LNCaP clone FGC (cell line): ENCODE measurements around the gene CHAF1B.

Experiments
- DNase-seq: peaks from one replicate; pipeline ENCODE4 v3.0.0-alpha.2; 2011; ENCODE audit warnings: low read depth
- H3K4me3 ChIP-seq: 2 replicates; pipeline ENCODE4 v1.5.1; 2011; ENCODE audit warnings: mild to moderate bottlenecking, low read depth, low read length, control low read depth
- CTCF ChIP-seq: IDR thresholded peaks from 2 replicates; pipeline ENCODE4 v1.5.1; 2012; ENCODE audit warnings: mild to moderate bottlenecking; ENCODE audit not compliant: control insufficient read depth, insufficient read depth; ENCODE audit errors: extremely low read depth

The CHAF1B gene

GRCh38 chr21:36450511-36450910 is 65.3 kb downstream of the CHAF1B start:
- no peak for TF ChIP-seq CTCF
- no peak for DNase-seq
- H3K4me3 ChIP-seq = no peak overlapping the region

DNA sequence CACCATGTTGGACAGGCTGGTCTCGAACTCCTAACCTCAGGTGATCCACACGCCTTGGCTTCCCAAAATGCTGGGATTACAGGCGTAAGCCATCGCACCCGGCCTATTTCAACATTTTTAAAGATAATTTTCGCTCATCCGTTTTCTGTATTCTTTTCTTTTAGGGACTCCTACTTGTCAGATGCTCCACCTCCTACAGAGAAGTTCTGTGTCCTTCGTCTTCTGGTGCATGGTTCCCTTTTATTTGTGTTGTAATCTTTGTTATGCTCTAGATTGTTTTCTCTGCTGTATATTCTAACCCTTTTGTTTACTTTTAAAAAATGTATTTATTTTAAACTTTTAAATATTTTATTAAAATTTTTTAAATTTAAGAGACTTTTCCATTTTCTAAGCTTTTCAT is 66.3 kb downstream of the CHAF1B start:
- no peak for TF ChIP-seq CTCF
- no peak for DNase-seq

GRCh38 chr21:36452281-36452825 is 67.2 kb downstream of the CHAF1B start:
- TF ChIP-seq CTCF = no peak
- no peak for DNase-seq
- no peak overlapping the region for H3K4me3 ChIP-seq

More for the DNA sequence above, 66.3 kb downstream of the CHAF1B start:
- no peak overlapping the region for H3K4me3 ChIP-seq

DNA sequence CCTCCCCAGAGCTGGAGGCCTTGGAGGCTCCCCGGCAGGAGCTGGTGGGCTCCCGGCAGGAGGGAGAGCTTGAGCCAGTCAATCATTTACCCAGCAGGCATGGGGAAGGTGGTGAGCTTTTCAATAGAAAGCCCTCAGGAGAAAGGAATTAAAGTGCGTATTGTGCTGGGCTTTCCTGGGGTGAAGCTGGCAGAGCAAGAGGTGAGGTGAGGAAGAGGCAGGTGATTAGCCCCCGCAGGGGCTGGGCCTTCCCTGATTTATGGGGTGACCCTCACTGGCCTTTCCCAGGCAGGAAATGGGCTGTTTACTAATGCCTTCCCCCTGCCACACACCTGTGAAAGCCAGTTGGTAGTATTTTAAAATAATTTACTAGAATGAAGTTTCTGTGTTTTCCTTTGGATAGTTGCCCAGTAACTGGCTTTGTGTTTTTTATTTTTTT is 68.9 kb downstream of the CHAF1B start:
- no peak for TF ChIP-seq CTCF
- no peak for DNase-seq
- H3K4me3 ChIP-seq = no peak overlapping the region

DNA sequence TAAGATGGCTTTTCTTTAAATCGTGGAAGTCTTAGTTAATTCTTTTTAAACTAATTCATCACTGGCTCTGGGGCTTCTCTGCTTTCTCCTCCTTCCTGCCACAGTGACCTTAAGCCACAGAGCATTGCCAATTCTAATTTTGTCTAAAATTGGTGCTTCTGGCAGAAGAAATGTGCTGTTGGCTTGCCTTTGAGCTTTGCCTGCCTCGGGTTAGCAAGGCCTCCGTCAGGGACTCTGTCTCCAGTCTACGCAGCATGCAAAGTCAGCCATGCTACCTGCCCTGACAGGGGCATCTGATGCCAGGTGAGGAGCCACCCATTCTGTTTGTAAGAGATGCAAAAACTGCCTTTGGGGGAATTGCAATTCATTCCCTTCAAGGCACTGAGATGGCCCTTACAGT is 69.5 kb downstream of the CHAF1B start:
- no peak for DNase-seq
- no peak overlapping the region for H3K4me3 ChIP-seq
- no peak for TF ChIP-seq CTCF

- no peak for DNase-seq
- TF ChIP-seq CTCF = no peak
- no peak overlapping the region for H3K4me3 ChIP-seq
These were observed 71.7 kb downstream of the CHAF1B start for GRCh38 chr21:36456729-36457414.

- H3K4me3 ChIP-seq = no peak overlapping the region
- DNase-seq = no peak
- TF ChIP-seq CTCF = no peak
These were observed 73.9 kb downstream of the CHAF1B start for GRCh38 chr21:36459098-36459497.
